ENCODE measurements around the gene STAB2.

GRCh38 chr12:103697971-103698751 is 111.1 kb downstream of the STAB2 start:
- TF ChIP-seq CTCF (IDR thresholded peaks at IDR 0.05; ENCODE audit: poor library complexity, severe bottlenecking) (no peak), TAF1 (IDR thresholded peaks at IDR 0.05; ENCODE audit: low read depth) (no peak), RAD21 (conservative IDR thresholded peaks at IDR 0.05) (no peak), REST (IDR thresholded peaks at IDR 0.05; ENCODE audit: borderline replicate concordance) (no peak)

All from neural cell (in vitro differentiated cells).